Pancreas (tissue), 10 donors: ENCODE measurements around the gene PANX2. TPM values are rescaled to one million over a fixed set of nuclear protein-coding genes. Genes with fewer than 3 reads are reported as not detected.

Source experiments
- ATAC-seq, 4 donors: fragments of 200-7000 bp; cut with Tn5 transposase; one replicate each; pipeline versions ENCODE4 v1.8.0 to v1.9.1; 2020; ENCODE audit warnings: mild to moderate bottlenecking in 4 of 4, moderate library complexity in 4 of 4
- DNase-seq, 6 donors: peaks; one replicate each; pipeline ENCODE4 v3.0.0-alpha.2; 2020
- FAIRE-seq: peaks from 2 replicates; lab custom pipeline; 2012; peaks lifted over from hg19 to GRCh38; lab: Jason Lieb, UNC
- H3K27ac ChIP-seq, 4 donors: fragments of 200-600 bp; sonication (generic); 1 replicate in 3 of 4; 2 replicates in 1 of 4; pipeline versions ENCODE4 v1.5.0 to v1.8.0; 2020
- H3K27me3 ChIP-seq, 4 donors: fragments of 200-600 bp; one replicate each; pipeline ENCODE4 v1.8.0; 2021
- H3K36me3 ChIP-seq, 3 donors: fragments of 200-600 bp; sonication (generic) in 1 of 3; one replicate each; pipeline versions ENCODE4 v1.5.0 to v1.8.0; 2020 to 2021
- H3K4me1 ChIP-seq, 3 donors: fragments of 200-600 bp; one replicate each; pipeline ENCODE4 v1.8.0; 2021
- H3K4me3 ChIP-seq, 4 donors: fragments of 200-600 bp; sonication (generic) in 2 of 4; one replicate each; pipeline versions ENCODE4 v1.5.0 to v1.8.0; 2020 to 2021
- H3K9me3 ChIP-seq, 4 donors: fragments of 200-600 bp; one replicate each; pipeline ENCODE4 v1.8.0; 2021
- CTCF ChIP-seq, 4 donors: fragments of 200-600 bp; sonication (generic) in 3 of 4; IDR thresholded peaks; one replicate each; pipeline versions ENCODE4 v1.5.0 to v1.8.0; 2021; ENCODE audit warnings: antibody characterized with exemption in 4 of 4
- WGBS, 2 donors: extraction: QIAGEN DNeasy Blood & Tissue Kit; methylation state at CpG; one replicate each; pipeline ENCODE4 v1.1.7; 2013; 5-methylcytosine and 5-hydroxymethylcytosine counted together
- intact Hi-C, 3 donors: fragments of 100-400 bp; cut with DNase I; formaldehyde crosslinking; loops; one replicate each; pipeline versions ENCODE4 v1.11.1 to v1.14.2; 2022
- polyA plus RNA-seq, 2 donors: library from polyadenylated mRNA; stranded (reverse); fragments of 200-250 nt; gene quantifications; one replicate each; pipeline ENCODE4 v1.2.3, GENCODE V29; 2013
- total RNA-seq, 6 donors: library from RNA; stranded (reverse); fragmentation: NEBNext Ultra II Directional in 4 of 6; extraction: Animal tissue kit (Norgen Biotek cat#: 25700) in 4 of 6; gene quantifications; one replicate each; pipeline versions ENCODE4 v1.2.1 to v1.2.4, GENCODE V29; 2021 to 2023
- donor health status: healthy with polysubstance abuse.
- donor health status: DM: no; HTN: no; CAD: no; lungs with moderate emphysema.
- donor health status: DM: no; HTN: no; CAD: no.
- donor health status: control.
- donor health status: control.
- donor health status: Bipolar disorder and iron deficiency.
- donor health status: DM: yes; HTN: yes; CAD: no.
- donor health status: DM: no; HTN: no; CAD: no.
- donor health status: DM: no; HTN: no; CAD: no.
- donor health status: DM: yes; HTN: yes; CAD: no.

Gene PANX2
- total and polyA plus RNA-seq, 8 donors: 0.31 to 3.5 (median 0.67) TPM

- DNase-seq: peak in 3 of 6 donors; percentile 16 to 61 (median 36)
- no peak for FAIRE-seq
- H3K4me3 ChIP-seq: no peak overlapping the region
- TF ChIP-seq CTCF (IDR thresholded peaks at IDR 0.05): no peak
- H3K27me3 ChIP-seq: no peaks in the 10 kb centered on the region
- peaks cover 28 to 39% (median 30%) of the 10 kb centered on the region in 3 donors for H3K4me1 ChIP-seq
- no peaks in the 10 kb centered on the region for H3K36me3 ChIP-seq
- no peak overlapping the region for H3K27ac ChIP-seq
- intact Hi-C loops: no loop called here
- no peak for ATAC-seq
- 93 to 97% methylated on average over 11 of the region's 11 CpGs for WGBS, 2 donors
- H3K9me3 ChIP-seq: no peaks in the 10 kb centered on the region
These were observed 17.8 kb downstream of the PANX2 start for GRCh38 chr22:50188356-50188755.

- no peaks in the 10 kb centered on the region for H3K9me3 ChIP-seq
- FAIRE-seq (no peak), DNase-seq (peak; percentile 74 to 96 (median 84)), ATAC-seq (peak in 1 of 4 donors; percentile 16)
- peak overlapping the region; percentile 80 to 82 (median 80) for H3K27ac ChIP-seq
- no peak for TF ChIP-seq CTCF (IDR thresholded peaks at IDR 0.05)
- H3K27me3 ChIP-seq: no peaks in the 10 kb centered on the region
- no peak overlapping the region for H3K4me3 ChIP-seq
- WGBS, 2 donors: 46 to 51% methylated on average over 20 of the region's 20 CpGs
- intact Hi-C loops: no loop called here
- H3K36me3 ChIP-seq: peaks cover 0 to 4% (median 0%) of the 10 kb centered on the region in 3 donors
- peaks cover 25 to 30% (median 26%) of the 10 kb centered on the region in 3 donors for H3K4me1 ChIP-seq
These were observed 18.8 kb downstream of the PANX2 start for GRCh38 chr22:50189184-50189848.

GRCh38 chr22:50189849-50190181, 19.3 kb downstream of the PANX2 start:
- Histone ChIP-seq H3K4me1 (peaks cover 25 to 30% (median 26%) of the 10 kb centered on the region in 3 donors), H3K9me3 (no peaks in the 10 kb centered on the region), H3K27ac (peak overlapping the region; percentile 80 to 82 (median 80)), H3K4me3 (peak overlapping the region in 2 of 4 donors; percentile 48), H3K36me3 (peaks cover 0 to 7% (median 0%) of the 10 kb centered on the region in 3 donors), H3K27me3 (no peaks in the 10 kb centered on the region)
- ATAC-seq: peak in 3 of 4 donors; percentile 1 to 8 (median 2)
- TF ChIP-seq CTCF (IDR thresholded peaks at IDR 0.05): no peak
- DNase-seq: peak in 2 of 6 donors; percentile 50 to 74
- intact Hi-C loops: no loop called here
- WGBS, 2 donors: 16 to 17% methylated on average over 4 of the region's 4 CpGs
- FAIRE-seq: no peak

GRCh38 chr22:50190182-50190940, 19.8 kb downstream of the PANX2 start:
- ATAC-seq: peak; percentile 59 to 71 (median 65)
- no peaks in the 10 kb centered on the region for H3K9me3 ChIP-seq
- FAIRE-seq: no peak
- peak overlapping the region; percentile 80 to 82 (median 80) for H3K27ac ChIP-seq
- no peaks in the 10 kb centered on the region for H3K27me3 ChIP-seq
- no peak for TF ChIP-seq CTCF (IDR thresholded peaks at IDR 0.05)
- intact Hi-C loops: no loop called here
- H3K36me3 ChIP-seq: peaks cover 0 to 7% (median 0%) of the 10 kb centered on the region in 3 donors
- peak; percentile 80 to 95 (median 84) for DNase-seq
- WGBS, 2 donors: 3 to 4% methylated on average over 43 of the region's 43 CpGs
- peaks cover 25 to 30% (median 26%) of the 10 kb centered on the region in 3 donors for H3K4me1 ChIP-seq
- peak overlapping the region; percentile 9 to 48 (median 40) for H3K4me3 ChIP-seq
